T1000 (cell line): ENCODE measurements around the gene ARHGAP21.
A peak's percentile ranks its signal among the peaks of the same experiment; 100 is the strongest.
"Not testable (repeated sequence)": the region's sequence is repeated elsewhere in the genome, so short reads cannot be mapped to it uniquely, and the experiment has no call there.

Experiments used
- DNase-seq: peaks from one replicate; lab custom pipeline; 2025; ENCODE audit warnings: mixed read lengths; lab: John Stamatoyannopoulos, UW

Gene ARHGAP21

GRCh38 chr10:24723788-24724380 is at the start of gene ARHGAP21:
TSS of gene ARHGAP21 (minus strand) at chr10:24723887. CDS start at chr10:24721899, 1,988 bp downstream.
- DNase-seq = peak; percentile 25

- DNase-seq = no peak
Measured at GRCh38 chr10:24771943-24772694, 48.4 kb upstream of the ARHGAP21 start.

- DNase-seq = not testable (repeated sequence)
Measured at GRCh38 chr10:24764991-24765390, 41.3 kb upstream of the ARHGAP21 start.

DNA sequence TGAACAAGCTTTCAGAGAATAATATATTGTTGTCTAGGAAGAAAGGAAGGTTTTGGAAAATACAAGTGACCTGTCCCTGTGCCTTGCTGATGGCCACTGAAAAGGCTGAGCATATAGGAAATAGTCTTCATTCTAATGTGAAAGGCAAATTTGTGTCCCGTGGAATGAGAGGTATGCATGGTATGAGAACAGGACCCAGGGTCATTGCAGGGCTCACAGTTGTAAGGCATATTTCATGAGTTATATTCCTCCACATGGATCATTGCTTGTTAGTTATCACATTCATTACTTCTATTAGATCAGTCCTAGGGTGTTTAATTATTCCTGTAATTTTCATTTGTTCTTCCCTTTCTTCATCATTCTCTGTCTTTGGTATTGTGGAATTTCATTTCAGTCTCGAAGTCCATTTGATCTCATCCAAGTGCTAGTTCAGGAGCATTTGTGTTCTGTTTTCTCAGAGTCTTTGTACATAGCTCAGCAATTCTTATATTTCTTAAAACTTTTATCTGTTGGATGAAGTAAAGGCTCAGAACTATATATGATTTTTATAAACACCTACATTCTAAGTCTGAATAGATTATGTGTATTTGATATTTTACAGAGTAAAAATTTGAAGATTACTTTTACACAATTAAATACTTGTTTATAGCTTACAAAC is 39.4 kb upstream of the ARHGAP21 start:
- DNase-seq = no peak

- no peak for DNase-seq
Measured at GRCh38 chr10:24762161-24762924, 38.7 kb upstream of the ARHGAP21 start.

- DNase-seq = no peak
Measured at GRCh38 chr10:24759672-24760071, 36.0 kb upstream of the ARHGAP21 start.

DNA sequence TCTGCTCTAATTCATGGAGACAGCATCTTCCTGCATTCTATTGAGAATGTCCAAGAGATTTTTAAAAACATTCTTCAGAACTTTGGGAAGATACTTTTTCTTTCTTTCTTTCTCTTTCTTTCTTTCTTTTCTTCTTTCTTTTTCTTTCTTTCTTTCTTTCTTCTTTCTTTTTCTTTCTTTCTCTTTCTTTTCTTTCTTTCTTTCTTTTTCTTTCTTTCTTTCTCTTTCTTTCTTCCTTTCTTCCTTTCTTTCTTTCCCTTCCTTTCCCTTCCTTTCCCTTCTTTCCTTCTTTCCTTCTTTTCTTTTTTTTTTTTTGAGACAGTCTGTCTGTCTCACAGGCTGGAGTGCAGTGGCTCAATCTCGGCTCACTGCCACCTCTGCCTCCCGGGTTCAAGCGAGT is 34.6 kb upstream of the ARHGAP21 start:
- not testable (repeated sequence) for DNase-seq

DNA sequence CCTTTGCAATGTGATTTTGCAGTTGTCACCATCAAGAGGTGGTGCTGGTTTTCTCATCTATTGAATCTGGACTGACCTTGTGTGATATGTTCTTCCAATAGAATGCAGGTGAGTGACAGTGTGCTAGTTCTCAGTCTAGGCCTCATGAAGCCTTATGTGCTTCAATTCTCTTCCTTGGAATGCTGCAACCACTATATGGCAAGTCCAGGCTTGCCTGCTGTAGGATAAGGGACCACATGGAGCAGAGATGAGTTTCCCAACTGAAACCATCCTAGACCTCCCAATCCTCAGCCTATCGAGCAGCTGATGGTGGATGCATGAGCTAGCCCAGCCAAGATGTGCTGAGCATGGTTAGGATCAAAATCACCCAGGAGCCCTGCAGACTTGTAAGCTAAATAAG is 32.6 kb upstream of the ARHGAP21 start:
- DNase-seq = no peak

- no peak for DNase-seq
Measured at GRCh38 chr10:24751716-24752115, 28.0 kb upstream of the ARHGAP21 start.

DNA sequence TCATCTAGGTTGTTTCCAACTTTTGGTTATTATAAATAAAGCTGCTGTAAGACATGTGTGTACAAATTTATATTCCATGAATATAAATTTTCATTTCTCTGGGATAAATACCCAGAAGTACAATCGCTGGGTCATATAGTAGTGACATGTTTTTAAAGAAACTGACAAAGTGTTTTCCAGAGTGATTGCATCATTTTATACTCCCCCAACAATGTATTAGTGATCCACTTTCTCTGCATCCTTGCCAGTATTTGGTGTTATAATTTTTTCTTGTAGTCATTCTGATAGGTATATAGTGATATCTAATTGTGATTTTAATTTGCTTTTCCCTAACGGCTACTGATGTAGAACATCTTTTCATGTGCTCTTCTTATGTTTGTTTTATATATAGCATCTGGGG is 27.0 kb upstream of the ARHGAP21 start:
- DNase-seq = no peak

DNA sequence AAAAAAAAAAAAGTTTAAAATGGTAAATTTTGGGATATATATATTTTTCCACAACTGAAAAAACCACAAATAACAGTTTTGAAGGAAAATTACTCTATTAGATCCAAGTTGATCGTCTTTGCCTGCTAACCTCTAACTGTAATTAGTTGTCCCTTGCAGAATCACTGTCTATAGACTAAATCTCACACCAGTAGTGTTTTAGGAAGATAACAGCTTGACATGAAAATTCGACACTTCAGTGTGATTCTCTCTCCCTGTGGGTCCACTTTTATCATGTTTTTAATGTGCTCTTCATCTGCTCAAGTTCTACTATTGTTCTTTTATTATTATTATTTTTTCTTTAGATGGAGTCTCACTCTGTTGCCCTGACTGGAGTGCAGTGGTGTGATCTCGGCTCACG is 24.5 kb upstream of the ARHGAP21 start:
- DNase-seq = no peak

- DNase-seq = no peak
Measured at GRCh38 chr10:24744946-24745345, 21.3 kb upstream of the ARHGAP21 start.

GRCh38 chr10:24740714-24741113 is 17.0 kb upstream of the ARHGAP21 start:
- DNase-seq = no peak

GRCh38 chr10:24737001-24737400 is 13.3 kb upstream of the ARHGAP21 start:
- DNase-seq = no peak

DNA sequence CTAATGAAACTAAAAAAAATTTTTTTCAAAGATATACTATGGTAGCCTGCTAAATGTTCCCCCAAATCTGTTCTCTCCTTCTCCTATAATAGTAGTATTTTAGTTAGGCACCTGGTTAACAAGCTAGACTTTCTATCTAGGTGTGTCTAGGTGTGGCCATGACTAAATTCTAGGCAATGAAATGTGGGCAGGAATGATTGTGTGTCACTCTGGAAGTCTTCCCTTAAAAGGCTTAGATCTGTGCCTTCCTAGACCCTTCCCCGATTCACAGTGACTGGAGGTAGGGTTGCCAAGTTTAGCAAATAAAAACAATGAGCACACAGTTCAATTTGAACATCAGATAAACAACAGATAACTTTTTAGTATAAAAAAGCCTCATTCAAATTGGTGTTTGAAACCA is 8.3 kb upstream of the ARHGAP21 start:
- no peak for DNase-seq

DNA sequence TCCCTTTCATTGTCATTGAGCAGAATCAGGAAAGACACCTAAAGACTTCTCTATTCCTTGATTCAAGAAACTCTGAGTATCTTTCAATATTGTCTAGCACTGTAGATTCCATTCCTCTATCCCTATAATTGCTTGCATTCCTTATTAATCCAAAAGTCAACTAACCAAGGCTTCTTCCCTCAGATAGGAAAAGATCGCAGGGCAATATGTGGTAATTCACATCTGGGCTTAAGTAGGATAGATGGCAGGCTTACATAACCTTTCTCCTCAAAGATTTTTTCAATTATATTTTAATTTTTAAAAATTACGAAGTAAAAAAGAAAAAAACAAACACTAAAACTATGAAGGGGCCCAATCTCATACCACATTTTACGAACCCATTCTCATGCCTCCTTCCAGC is 7.1 kb upstream of the ARHGAP21 start:
- DNase-seq = no peak

DNA sequence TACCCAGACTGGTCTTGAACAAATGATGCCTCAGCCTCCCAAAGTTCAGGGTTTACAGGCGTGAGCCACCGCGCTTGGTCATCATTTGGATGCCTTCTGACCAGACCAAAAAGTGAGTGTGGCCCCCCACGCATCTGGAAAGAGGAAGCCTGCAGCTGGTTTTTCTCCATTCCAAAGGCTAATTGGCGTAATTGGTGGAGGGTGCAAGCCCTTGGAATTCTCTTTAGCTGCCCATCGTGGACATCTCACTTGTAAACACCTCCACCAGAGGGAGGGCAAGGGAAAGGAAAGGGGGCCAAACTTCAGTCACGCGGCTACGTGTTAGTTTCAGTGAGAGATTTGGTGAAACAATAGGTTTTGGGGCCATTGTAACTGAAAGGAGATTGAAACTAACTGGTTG is 4.1 kb upstream of the ARHGAP21 start:
- DNase-seq = no peak

DNA sequence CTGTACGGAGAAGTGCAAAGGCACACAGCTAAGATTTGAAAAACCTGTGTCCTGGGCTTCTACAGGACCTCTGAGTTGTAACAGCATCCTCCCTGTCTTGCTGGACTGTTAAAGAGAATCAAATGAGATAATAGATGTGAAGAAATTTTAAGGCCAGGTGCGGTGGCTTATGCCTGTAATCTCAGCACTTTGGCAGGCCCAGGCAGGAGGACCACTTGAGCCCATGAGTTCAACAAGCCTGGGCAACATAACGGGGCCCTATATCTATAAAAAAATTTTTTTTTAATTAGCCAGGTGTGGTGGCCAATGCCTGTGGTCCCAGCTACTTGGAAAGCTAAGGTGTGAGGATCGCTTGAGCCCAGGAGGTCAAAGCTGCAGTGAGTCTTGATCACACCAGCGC is 2.9 kb upstream of the ARHGAP21 start:
- no peak for DNase-seq

DNA sequence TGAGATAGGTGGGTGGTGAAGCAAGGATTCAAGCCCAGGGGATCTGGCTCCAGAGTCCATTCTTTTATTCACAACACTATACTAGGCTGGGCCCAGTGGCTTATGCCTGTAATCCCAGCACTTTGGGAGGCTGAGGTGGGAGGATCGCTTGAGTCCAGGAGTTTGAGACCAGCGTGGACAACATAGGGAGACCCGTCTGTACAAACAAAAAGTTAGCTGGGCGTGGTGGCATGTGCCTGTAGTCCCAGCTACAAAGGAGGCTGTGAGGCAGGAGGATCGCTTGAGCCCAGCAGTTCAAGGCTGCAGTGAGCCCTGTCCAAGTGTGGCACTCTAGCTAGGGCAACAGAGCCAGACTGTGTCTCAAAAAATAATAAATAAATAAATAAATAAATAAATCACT is 2.3 kb upstream of the ARHGAP21 start:
- DNase-seq = not testable (repeated sequence)

DNA sequence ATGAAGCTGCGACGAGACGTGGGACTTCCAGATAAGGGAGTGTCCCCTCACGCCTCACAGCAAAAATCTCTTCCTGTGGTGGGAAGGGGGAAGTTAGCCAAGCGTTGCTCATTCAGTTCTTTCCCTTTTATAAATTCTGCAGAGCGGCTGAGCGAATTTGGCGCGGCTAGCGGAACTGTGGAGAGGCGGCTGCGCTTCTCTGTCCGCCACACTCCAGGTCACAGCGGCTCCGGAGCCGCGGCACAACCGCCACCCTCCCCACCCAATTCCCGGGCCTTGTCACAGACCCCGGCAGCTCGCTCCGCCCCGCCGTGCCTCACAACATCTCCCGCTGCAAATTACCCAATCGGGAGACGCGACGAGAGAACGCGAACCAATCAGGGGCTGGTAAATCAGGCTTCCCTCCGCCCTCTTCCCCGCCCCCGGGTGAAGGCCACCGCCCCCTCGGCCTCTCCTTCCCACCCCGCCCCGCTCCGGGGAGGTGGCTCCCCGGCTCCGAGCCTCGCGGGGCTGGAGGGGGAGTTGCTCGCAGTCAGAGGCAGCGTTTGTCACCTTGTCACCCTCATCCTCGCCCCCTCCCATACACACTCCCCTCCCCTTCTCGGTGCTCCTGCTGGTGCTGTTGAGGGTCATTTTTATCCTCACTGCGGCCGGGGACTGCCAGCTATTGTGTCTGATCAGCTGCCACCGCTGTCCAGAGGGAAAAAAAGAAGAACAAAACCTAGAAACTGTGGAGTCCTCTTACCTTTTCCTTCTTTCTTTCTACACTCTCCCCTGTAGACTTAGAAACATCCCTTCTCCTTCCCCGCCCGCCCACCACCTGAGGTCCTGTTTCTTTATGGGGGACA is 918 bp upstream of the ARHGAP21 start:
- DNase-seq = peak; percentile 90

DNA sequence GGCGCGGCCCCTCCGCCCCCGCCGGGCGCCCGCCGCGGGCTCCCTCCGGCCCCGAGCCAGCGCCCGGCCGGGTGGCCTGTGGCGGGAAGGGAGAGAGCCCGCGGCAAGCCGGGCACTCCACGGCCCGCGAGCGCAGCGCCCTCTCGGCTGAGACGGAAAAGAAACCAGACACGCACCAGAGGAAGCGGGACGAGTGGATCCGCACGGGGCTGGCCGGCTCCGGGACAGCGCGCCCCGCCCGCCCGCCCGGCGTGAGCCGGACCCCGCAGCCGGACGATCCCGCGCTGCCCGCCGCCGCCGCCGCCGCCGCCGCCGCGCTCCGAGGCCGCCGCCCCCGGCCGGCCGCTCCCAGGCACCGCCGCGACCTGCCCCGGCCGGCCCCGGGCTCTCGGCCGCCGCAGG is 300 bp downstream of the ARHGAP21 start:
- DNase-seq = no peak
